ENCODE measurements around the gene DPEP2. TPM values are rescaled to one million over a fixed set of nuclear protein-coding genes. Genes with fewer than 3 reads are reported as not detected.
"Not testable (repeated sequence)": the region's sequence is repeated elsewhere in the genome, so short reads cannot be mapped to it uniquely, and the experiment has no call there.

DPEP2 gene
- polyA plus RNA-seq, 3 donors, result 117 to 235 (median 124) TPM

DNA sequence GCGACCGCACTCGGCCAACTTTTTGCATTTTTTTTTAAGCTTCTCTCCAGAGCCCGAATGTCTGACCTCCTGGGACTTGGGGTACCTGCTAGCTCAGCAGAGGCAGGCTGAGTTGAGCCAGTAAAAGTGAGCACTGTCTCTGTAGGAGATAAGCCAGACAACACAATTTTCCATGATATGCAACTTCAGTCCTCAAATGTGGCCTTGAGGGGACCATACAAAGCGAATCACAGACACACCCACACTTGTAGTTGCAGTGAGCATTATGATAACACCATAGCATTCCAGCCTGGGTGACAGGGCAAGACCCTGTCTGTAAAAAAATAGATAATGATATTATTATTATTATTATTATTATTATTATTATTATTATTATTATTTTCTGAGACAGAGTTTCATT, 2.6 kb downstream of the DPEP2 start:
- H3K4me3 Mint-ChIP-seq, result no peak overlapping the region
- peak overlapping the region in 1 of 3 experiments; percentile 38 for H3K4me3 ChIP-seq (replicated peaks in 1 of 3; ENCODE audit: low read depth in 2 of 3, low read length in 3 of 3)
- H3K9me3 ChIP-seq (replicated peaks in 1 of 2; ENCODE audit: control insufficient read depth in 1 of 2, insufficient read depth in 1 of 2, low read length in 2 of 2), result peaks cover 0 to 5% of the 10 kb centered on the region in 2 donors
- H3K27ac ChIP-seq (ENCODE audit: low read depth in 1 of 2, low read length in 2 of 2), result peak overlapping the region; percentile 85 to 97
- no peak overlapping the region for H3K9ac ChIP-seq (ENCODE audit: insufficient read depth, low read length, poor library complexity, severe bottlenecking)
- 100% methylated on average over 4 of the region's 5 CpGs for WGBS (ENCODE audit: insufficient coverage)
- H3K9me3 Mint-ChIP-seq, result peaks cover 0 to 10% (median 0%) of the 10 kb centered on the region in 7 donors
- no peak overlapping the region for H2AFZ ChIP-seq (ENCODE audit: insufficient read depth, low read depth, low read length, poor library complexity, severe bottlenecking)
- peak overlapping the region; percentile 95 to 100 (median 99) for H3K27ac Mint-ChIP-seq
- TF ChIP-seq, protein P1, sequence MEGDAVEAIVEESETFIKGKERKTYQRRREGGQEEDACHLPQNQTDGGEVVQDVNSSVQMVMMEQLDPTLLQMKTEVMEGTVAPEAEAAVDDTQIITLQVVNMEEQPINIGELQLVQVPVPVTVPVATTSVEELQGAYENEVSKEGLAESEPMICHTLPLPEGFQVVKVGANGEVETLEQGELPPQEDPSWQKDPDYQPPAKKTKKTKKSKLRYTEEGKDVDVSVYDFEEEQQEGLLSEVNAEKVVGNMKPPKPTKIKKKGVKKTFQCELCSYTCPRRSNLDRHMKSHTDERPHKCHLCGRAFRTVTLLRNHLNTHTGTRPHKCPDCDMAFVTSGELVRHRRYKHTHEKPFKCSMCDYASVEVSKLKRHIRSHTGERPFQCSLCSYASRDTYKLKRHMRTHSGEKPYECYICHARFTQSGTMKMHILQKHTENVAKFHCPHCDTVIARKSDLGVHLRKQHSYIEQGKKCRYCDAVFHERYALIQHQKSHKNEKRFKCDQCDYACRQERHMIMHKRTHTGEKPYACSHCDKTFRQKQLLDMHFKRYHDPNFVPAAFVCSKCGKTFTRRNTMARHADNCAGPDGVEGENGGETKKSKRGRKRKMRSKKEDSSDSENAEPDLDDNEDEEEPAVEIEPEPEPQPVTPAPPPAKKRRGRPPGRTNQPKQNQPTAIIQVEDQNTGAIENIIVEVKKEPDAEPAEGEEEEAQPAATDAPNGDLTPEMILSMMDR (IDR thresholded peaks at IDR 0.05), result no peak
- H3K36me3 Mint-ChIP-seq, result peaks cover 17 to 41% of the 10 kb centered on the region in 2 donors
- no peaks in the 10 kb centered on the region for H3K27me3 ChIP-seq (ENCODE audit: control insufficient read depth in 2 of 2, insufficient read depth in 2 of 2, low read length in 2 of 2)
- peaks cover 0 to 2% (median 0%) of the 10 kb centered on the region in 3 donors for H3K27me3 Mint-ChIP-seq (ENCODE audit: low read depth in 3 of 3)
- intact Hi-C loops (cut with micrococcal nuclease), result no loop called here
- no peak for DNase-seq
- peaks cover 74% of the 10 kb centered on the region for H3K4me1 Mint-ChIP-seq
- peaks cover 86 to 90% of the 10 kb centered on the region in 2 donors for H3K4me1 ChIP-seq (ENCODE audit: control insufficient read depth in 1 of 2, insufficient read depth in 2 of 2, low read length in 2 of 2)
- peaks cover 9% of the 10 kb centered on the region for H4K20me1 ChIP-seq (ENCODE audit: insufficient read depth, low read length)
- no peak overlapping the region for H3K4me2 ChIP-seq (replicated peaks; ENCODE audit: extremely low read depth, low read length, poor library complexity, severe bottlenecking)
- peaks cover 12% of the 10 kb centered on the region in 2 donors for H3K36me3 ChIP-seq (replicated peaks in 1 of 2; ENCODE audit: control insufficient read depth in 1 of 2, insufficient read depth in 2 of 2, low read length in 2 of 2)
- peaks cover 55% of the 10 kb centered on the region for H3K79me2 ChIP-seq (ENCODE audit: insufficient read depth, low read length)

DNA sequence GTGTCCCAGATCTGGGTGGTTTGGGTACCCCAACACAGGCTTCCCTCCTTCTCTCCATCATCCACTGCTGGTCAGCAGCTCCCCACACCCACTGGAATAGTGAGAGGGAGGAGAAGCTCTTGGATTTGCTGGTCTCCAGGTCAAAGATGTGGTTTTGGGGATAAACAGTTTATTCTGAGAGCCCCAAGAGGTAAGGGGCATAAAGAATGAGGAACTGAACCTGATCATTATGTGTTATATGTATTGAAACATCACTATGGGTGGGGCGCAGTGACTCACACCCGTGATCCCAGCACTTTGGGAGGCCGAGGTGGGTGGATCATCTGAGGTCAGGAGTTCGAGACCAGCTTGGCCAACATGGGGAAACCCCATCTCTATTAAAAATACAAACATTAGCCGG, 3.9 kb downstream of the DPEP2 start:
- intact Hi-C loops (cut with micrococcal nuclease), result no loop called here
- DNase-seq, result peak; percentile 77 to 85 (median 85)
- peaks cover 0 to 10% (median 0%) of the 10 kb centered on the region in 7 donors for H3K9me3 Mint-ChIP-seq
- Histone ChIP-seq H4K20me1 (ENCODE audit: insufficient read depth, low read length) (peaks cover 18% of the 10 kb centered on the region), H3K36me3 (replicated peaks in 1 of 2; ENCODE audit: control insufficient read depth in 1 of 2, insufficient read depth in 2 of 2, low read length in 2 of 2) (peaks cover 22 to 25% of the 10 kb centered on the region in 2 donors), H3K9ac (ENCODE audit: insufficient read depth, low read length, poor library complexity, severe bottlenecking) (peak overlapping the region; percentile 54), H3K27ac (ENCODE audit: low read depth in 1 of 2, low read length in 2 of 2) (peak overlapping the region; percentile 85 to 97), H3K9me3 (replicated peaks in 1 of 2; ENCODE audit: control insufficient read depth in 1 of 2, insufficient read depth in 1 of 2, low read length in 2 of 2) (peaks cover 0 to 5% of the 10 kb centered on the region in 2 donors), H3K79me2 (ENCODE audit: insufficient read depth, low read length) (peaks cover 55% of the 10 kb centered on the region), H3K4me1 (ENCODE audit: control insufficient read depth in 1 of 2, insufficient read depth in 2 of 2, low read length in 2 of 2) (peaks cover 74 to 78% of the 10 kb centered on the region in 2 donors), H3K27me3 (ENCODE audit: control insufficient read depth in 2 of 2, insufficient read depth in 2 of 2, low read length in 2 of 2) (no peaks in the 10 kb centered on the region), H2AFZ (ENCODE audit: insufficient read depth, low read depth, low read length, poor library complexity, severe bottlenecking) (no peak overlapping the region), H3K4me3 (replicated peaks in 1 of 3; ENCODE audit: low read depth in 2 of 3, low read length in 3 of 3) (peak overlapping the region in 1 of 3 experiments; percentile 38), H3K4me2 (replicated peaks; ENCODE audit: extremely low read depth, low read length, poor library complexity, severe bottlenecking) (peak overlapping the region; percentile 29)
- peaks cover 27 to 53% of the 10 kb centered on the region in 2 donors for H3K36me3 Mint-ChIP-seq
- H3K4me3 Mint-ChIP-seq, result peak overlapping the region; percentile 57 to 64
- H3K4me1 Mint-ChIP-seq, result peaks cover 64% of the 10 kb centered on the region
- WGBS (ENCODE audit: insufficient coverage), result no CpG with 5 or more reads among the region's 5 CpGs
- peak overlapping the region; percentile 95 to 100 (median 99) for H3K27ac Mint-ChIP-seq
- H3K27me3 Mint-ChIP-seq (ENCODE audit: low read depth in 3 of 3), result no peaks in the 10 kb centered on the region
- TF ChIP-seq, protein P1 (IDR thresholded peaks at IDR 0.05), result no peak

DNA sequence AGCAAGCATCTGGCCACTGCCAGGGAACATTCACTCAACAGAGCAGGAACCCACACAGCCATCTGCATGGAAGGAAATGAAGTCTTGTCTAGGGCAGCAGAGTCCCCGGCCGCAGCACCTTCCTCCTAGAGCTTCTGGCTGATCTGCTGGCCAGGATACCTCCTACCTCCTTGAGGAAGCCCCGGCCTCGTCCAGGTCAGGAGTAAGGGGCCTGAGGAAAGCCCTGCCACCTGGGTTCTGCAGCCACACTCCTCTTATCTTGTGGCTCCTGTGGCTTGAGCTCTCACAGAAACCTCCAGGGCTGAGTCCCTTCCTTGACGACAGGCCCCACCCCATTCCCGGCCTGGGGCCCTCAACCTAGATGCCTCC, 5.3 kb downstream of the DPEP2 start:
- DNase-seq; H3K9me3 ChIP-seq (replicated peaks in 1 of 2; ENCODE audit: control insufficient read depth in 1 of 2, insufficient read depth in 1 of 2, low read length in 2 of 2); H3K27me3 Mint-ChIP-seq (ENCODE audit: low read depth in 3 of 3); H3K27me3 ChIP-seq (ENCODE audit: control insufficient read depth in 2 of 2, insufficient read depth in 2 of 2, low read length in 2 of 2); H3K9me3 Mint-ChIP-seq; intact Hi-C loops (cut with micrococcal nuclease): not testable (repeated sequence)
- Histone ChIP-seq H3K4me1 (ENCODE audit: control insufficient read depth in 1 of 2, insufficient read depth in 2 of 2, low read length in 2 of 2) (peaks cover 64 to 70% of the 10 kb centered on the region in 2 donors), H3K36me3 (replicated peaks in 1 of 2; ENCODE audit: control insufficient read depth in 1 of 2, insufficient read depth in 2 of 2, low read length in 2 of 2) (peaks cover 22 to 34% of the 10 kb centered on the region in 2 donors), H4K20me1 (ENCODE audit: insufficient read depth, low read length) (peaks cover 30% of the 10 kb centered on the region), H2AFZ (ENCODE audit: insufficient read depth, low read depth, low read length, poor library complexity, severe bottlenecking) (peak overlapping the region; percentile 61), H3K27ac (ENCODE audit: low read depth in 1 of 2, low read length in 2 of 2) (peak overlapping the region; percentile 85 to 97), H3K79me2 (ENCODE audit: insufficient read depth, low read length) (peaks cover 50% of the 10 kb centered on the region), H3K4me2 (replicated peaks; ENCODE audit: extremely low read depth, low read length, poor library complexity, severe bottlenecking) (peak overlapping the region; percentile 64), H3K9ac (ENCODE audit: insufficient read depth, low read length, poor library complexity, severe bottlenecking) (peak overlapping the region; percentile 63), H3K4me3 (replicated peaks in 1 of 3; ENCODE audit: low read depth in 2 of 3, low read length in 3 of 3) (peak overlapping the region in 2 of 3 experiments; percentile 42 to 50)
- peak overlapping the region; percentile 78 to 92 for H3K4me3 Mint-ChIP-seq
- whole genome bisulfite sequencing (ENCODE audit: insufficient coverage), result no CpG with 5 or more reads among the region's 6 CpGs
- peaks cover 32 to 56% of the 10 kb centered on the region in 2 donors for H3K36me3 Mint-ChIP-seq
- peaks cover 56% of the 10 kb centered on the region for H3K4me1 Mint-ChIP-seq
- peak overlapping the region; percentile 98 to 100 (median 100) for H3K27ac Mint-ChIP-seq
